K562 (cell line): ENCODE data around the gene PGBD1. TPM values are rescaled to one million over a fixed set of nuclear protein-coding genes. Genes with fewer than 3 reads are reported as not detected.

Experiments
- ATAC-seq: fragments of 200-7000 bp; cut with Tn5 transposase; 3 replicates; pipeline ENCODE4 v1.9.1; 2020; ENCODE audit warnings: moderate library complexity
- BruUV-seq: library from RNA; stranded (reverse); fragments of 400-500 nt; replicated peaks from 2 replicates; lab custom pipeline; 2021; lab: Mats Ljungman, UMichigan
- CTCF ChIA-PET: fragments of 300-600 bp; formaldehyde crosslinking; extraction: SDS; loops from one replicate; lab custom pipeline; 2021; ENCODE audit warnings: low intra/inter-chr PET ratio; lab: Yijun Ruan, JAX
- POLR2A ChIA-PET: fragments of 300-600, 350-650 bp; sonication (Branson Sonifier 250); formaldehyde crosslinking; extraction: SDS; loops from one replicate; lab custom pipeline; 2021; ENCODE audit warnings: antibody characterized with exemption, inconsistent platforms; lab: Yijun Ruan, JAX
- DNase-seq, 4 experiments: peaks; one replicate each; pipeline versions ENCODE4 v3.0.0 to v3.0.0-alpha.2; 2011 to 2018; ENCODE audit warnings: low spot score in 3 of 4, mixed read lengths in 3 of 4; ENCODE audit errors: extremely low read depth in 1 of 4
- FAIRE-seq: peaks from 2 replicates; lab custom pipeline; 2011; peaks lifted over from hg19 to GRCh38; lab: Jason Lieb, UNC
- H2AFZ ChIP-seq: 2 replicates; pipeline ENCODE4 v1.6.0; 2011; ENCODE audit warnings: low read depth, low read length, control low read depth, inconsistent platforms
- H3K27ac ChIP-seq: fragments of 200-600 bp; 3 replicates; pipeline ENCODE4 v1.8.0; 2011; ENCODE audit warnings: low read depth, mild to moderate bottlenecking, control low read depth, inconsistent platforms, low read length, moderate library complexity, mixed read lengths; ENCODE audit errors: extremely low read depth
- H3K27me3 ChIP-seq, 2 experiments: fragments of 300-600 bp in 1 of 2; 2 replicates in 1 of 2; 3 replicates in 1 of 2; pipeline versions ENCODE4 v1.6.0 to v1.8.0; 2011; ENCODE audit warnings: inconsistent platforms in 2 of 2, low read length in 2 of 2, mild to moderate bottlenecking in 1 of 2, mixed read lengths in 1 of 2, moderate library complexity in 1 of 2; ENCODE audit not compliant: control insufficient read depth in 2 of 2, insufficient read depth in 2 of 2
- H3K36me3 ChIP-seq: fragments of 300-600 bp; 3 replicates; pipeline ENCODE4 v1.8.0; 2011; ENCODE audit warnings: mild to moderate bottlenecking, low read length, inconsistent platforms; ENCODE audit not compliant: control insufficient read depth, insufficient read depth
- H3K4me1 ChIP-seq, 2 experiments: fragments of 200-600 bp in 1 of 2; replicated peaks in 1 of 2; 2 replicates in 1 of 2; 3 replicates in 1 of 2; pipeline versions ENCODE4 v1.5.1 to v1.8.0; 2011; ENCODE audit warnings: inconsistent platforms in 2 of 2, low read length in 2 of 2, mild to moderate bottlenecking in 1 of 2, mixed read lengths in 1 of 2, moderate library complexity in 1 of 2; ENCODE audit not compliant: control insufficient read depth in 2 of 2, insufficient read depth in 2 of 2
- H3K4me2 ChIP-seq: 2 replicates; pipeline ENCODE4 v1.6.1; 2011; ENCODE audit warnings: low read length, control low read depth, inconsistent platforms, mixed read lengths; ENCODE audit not compliant: insufficient read depth
- H3K4me3 ChIP-seq: fragments of 200-600 bp; sonication (generic), shearing (Covaris generic); 2 replicates; pipeline ENCODE4 v1.5.1; 2016; ENCODE audit warnings: control low read depth, inconsistent platforms
- H3K79me2 ChIP-seq: fragments of 200-600 bp; 3 replicates; pipeline ENCODE4 v1.8.0; 2011; ENCODE audit warnings: low read length, inconsistent platforms; ENCODE audit not compliant: control insufficient read depth, insufficient read depth
- H3K9ac ChIP-seq, 2 experiments: 2 replicates each; pipeline versions ENCODE4 v1.6.0 to v1.6.1; 2011; ENCODE audit warnings: low read depth in 2 of 2, low read length in 2 of 2, control low read depth in 1 of 2, inconsistent platforms in 1 of 2, mild to moderate bottlenecking in 1 of 2, mixed read lengths in 1 of 2; ENCODE audit not compliant: insufficient read depth in 1 of 2
- H3K9me1 ChIP-seq: one replicate; pipeline ENCODE4 v1.6.0; 2011; ENCODE audit warnings: inconsistent platforms, mild to moderate bottlenecking, low read length, moderate library complexity; ENCODE audit not compliant: control insufficient read depth, insufficient read depth
- H3K9me3 ChIP-seq: replicated peaks from 2 replicates; pipeline ENCODE4 v1.5.1; 2011; ENCODE audit warnings: low read depth, low read length, inconsistent platforms; ENCODE audit not compliant: control insufficient read depth, insufficient read depth
- H4K20me1 ChIP-seq: replicated peaks from 2 replicates; pipeline ENCODE4 v1.6.1; 2011; ENCODE audit warnings: low read length, inconsistent platforms, mixed read lengths; ENCODE audit not compliant: control insufficient read depth, insufficient read depth
- BACH1 ChIP-seq: fragments of 200-800 bp; sonication (Bioruptor generic); IDR thresholded peaks from 2 replicates; pipeline ENCODE4 v1.6.1; 2016; ENCODE audit warnings: missing genetic modification characterization, missing compliant biosample characterization
- CREM ChIP-seq: IDR thresholded peaks from 2 replicates; pipeline ENCODE4 v1.6.1; 2014; ENCODE audit warnings: antibody characterized with exemption, low read depth
- HNRNPK ChIP-seq: fragments of 200-400 bp; formaldehyde crosslinking; IDR thresholded peaks from one replicate; pipeline ENCODE4 v1.6.1; 2018; ENCODE audit warnings: mild to moderate bottlenecking, low read depth, low read length; ENCODE audit not compliant: poor library complexity, severe bottlenecking
- MXI1 ChIP-seq: IDR thresholded peaks from 2 replicates; pipeline ENCODE4 v1.6.1; 2011; ENCODE audit warnings: low read depth, mild to moderate bottlenecking, improper control_type of control experiment, low read length
- RBFOX2 ChIP-seq: fragments of 200-400 bp; formaldehyde crosslinking; IDR thresholded peaks from 2 replicates; pipeline ENCODE4 v1.6.1; 2017; ENCODE audit warnings: low read depth, mild to moderate bottlenecking, low read length, moderate library complexity
- SNRNP70 ChIP-seq: fragments of 200-400 bp; formaldehyde crosslinking; optimal IDR thresholded peaks from 2 replicates; pipeline ENCODE3; 2017; ENCODE audit warnings: low read depth, low read length
- ZBTB17 ChIP-seq: fragments of 450-650 bp; formaldehyde crosslinking; IDR thresholded peaks from 2 replicates; pipeline ENCODE4 v1.4.0; 2020; ENCODE audit warnings: mild to moderate bottlenecking
- ZNF398 ChIP-seq: fragments of 250-450 bp; sonication (Bioruptor Pico); IDR thresholded peaks from 2 replicates; pipeline ENCODE4 v1.8.0; 2021; ENCODE audit warnings: moderate library complexity, mild to moderate bottlenecking, inconsistent platforms
- ZNF445 ChIP-seq: fragments of 250-450 bp; sonication (Bioruptor Pico); IDR thresholded peaks from 2 replicates; pipeline ENCODE4 v1.4.0; 2020; ENCODE audit warnings: low read depth, mild to moderate bottlenecking, moderate library complexity
- ZNF583 ChIP-seq: fragments of 250-450 bp; sonication (Bioruptor Pico); IDR thresholded peaks from 2 replicates; pipeline ENCODE4 v1.4.0; 2020
- WGBS: fragments of 100-300 bp; shearing (Covaris generic); methylation state at CpG from one replicate; pipeline ENCODE4 v1.1.6; 2016; ENCODE audit warnings: low coverage, mixed read lengths; ENCODE audit not compliant: insufficient coverage; ENCODE audit errors: missing lambda C conversion rate; 5-methylcytosine and 5-hydroxymethylcytosine counted together
- in situ Hi-C: fragments of 300-500 bp; cut with MboI; formaldehyde crosslinking; loops from 4 replicates; pipeline ENCODE4 v1.15.0; 2018; ENCODE audit warnings: inconsistent platforms, mixed read lengths
- intact Hi-C: fragments of 100-400 bp; cut with micrococcal nuclease; formaldehyde crosslinking; loops from 2 replicates; pipeline ENCODE4 v1.14.2; 2022
- polyA plus RNA-seq, 8 experiments: library from polyadenylated mRNA; depleted of rRNA in 4 of 8; stranded (reverse) in 5 of 8; unstranded in 3 of 8; fragments of >200 nt; fragmentation: Nextera tagmentation in 2 of 8; fragmentation: Illumina TruSeq in 1 of 8; extraction: Ambion mirVana in 2 of 8; extraction: Trizol in 1 of 8; gene quantifications; 2 replicates each; pipeline versions ENCODE4 v1.2.1 to v1.2.3, GENCODE V29; 2011 to 2014; ENCODE audit warnings: inconsistent platforms in 1 of 8, missing spikeins in 1 of 8
- total RNA-seq, 7 experiments: library from RNA; depleted of rRNA in 6 of 7; stranded (reverse); fragments of >200 nt in 6 of 7; fragmentation: Illumina TruSeq in 2 of 7; extraction: Trizol in 2 of 7; gene quantifications; 2 replicates each; pipeline versions ENCODE4 v1.2.1 to v1.2.3, GENCODE V29; 2011 to 2021; ENCODE audit warnings: low replicate concordance in 1 of 7
- TF ChIP-seq, protein P1 (sequence below): fragments of 250-450 bp; sonication (Bioruptor Pico); IDR thresholded peaks from 2 replicates; pipeline ENCODE4 v1.5.0; 2021; ENCODE audit warnings: mild to moderate bottlenecking, borderline replicate concordance

Gene PGBD1
- total and polyA plus RNA-seq, 9 of the 15 experiments (the other 6 are each of a cell fraction or from before 2014, with no cell fraction given): 3.3 to 9.0 (median 7.3) TPM

DNA sequence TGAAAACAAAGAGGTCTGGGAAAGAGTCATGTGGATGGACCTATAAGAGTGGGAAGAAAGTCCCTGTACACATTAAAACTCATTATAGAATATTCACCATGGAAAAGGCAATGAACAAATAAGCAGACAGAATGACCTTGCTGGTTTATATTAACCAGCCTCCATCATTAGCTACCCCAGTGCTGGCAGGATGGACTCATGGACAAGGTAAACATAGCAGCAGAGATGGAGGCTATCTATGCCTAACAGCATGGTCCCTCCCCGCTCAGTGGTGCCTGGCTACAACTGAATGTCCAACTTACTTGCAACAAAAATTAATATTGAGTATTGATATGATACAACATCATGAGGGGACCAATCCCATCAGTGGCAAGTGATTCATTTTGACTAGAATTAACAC, 63.8 kb downstream of the PGBD1 start:
- Histone ChIP-seq H3K79me2 (peaks cover 4% of the 10 kb centered on the region), H3K4me3 (no peak overlapping the region), H3K9me3 (peaks cover 3% of the 10 kb centered on the region; the same call in 1 of the 2 replicates), H3K36me3 (no peaks in the 10 kb centered on the region), H3K27ac (no peak overlapping the region), H3K27me3 (no peaks in the 10 kb centered on the region), H4K20me1 (no peaks in the 10 kb centered on the region), H3K4me2 (no peak overlapping the region), H3K4me1 (peaks cover 10 to 38% of the 10 kb centered on the region in 2 experiments; a peak in 4 of 5 replicates), H3K9ac (no peak overlapping the region), H2AFZ (no peak overlapping the region), H3K9me1 (no peaks in the 10 kb centered on the region)
- no TSS peak for BruUV-seq
- 86% methylated on average over 1 of the region's 1 CpG for WGBS
- in situ Hi-C loops (no loop called here), intact Hi-C loops (no loop called here)
- FAIRE-seq (no peak), DNase-seq (no peak), ATAC-seq (no peak)
- ChIA-PET POLR2A (interaction anchor here (0.5 to 5.1 kb wide), 5 partner anchors 8 to 118 kb away, joined by 4 to 60 read pairs (median 4); partner anchors contain the start of genes PGBD1 and ZSCAN31), CTCF (interaction anchor here (0.6 kb wide), 1 partner anchor 258 kb away, joined by 4 read pairs; no protein-coding TSS in a partner anchor)
- no peak for TF ChIP-seq HNRNPK
- TF ChIP-seq BACH1 (tag): no peak
- no peak for TF ChIP-seq SNRNP70
- no peak for TF ChIP-seq ZNF583
- no peak for TF ChIP-seq ZBTB17 (CRISPR knock-in tag)
- TF ChIP-seq CREM: no peak
- TF ChIP-seq, protein P1, sequence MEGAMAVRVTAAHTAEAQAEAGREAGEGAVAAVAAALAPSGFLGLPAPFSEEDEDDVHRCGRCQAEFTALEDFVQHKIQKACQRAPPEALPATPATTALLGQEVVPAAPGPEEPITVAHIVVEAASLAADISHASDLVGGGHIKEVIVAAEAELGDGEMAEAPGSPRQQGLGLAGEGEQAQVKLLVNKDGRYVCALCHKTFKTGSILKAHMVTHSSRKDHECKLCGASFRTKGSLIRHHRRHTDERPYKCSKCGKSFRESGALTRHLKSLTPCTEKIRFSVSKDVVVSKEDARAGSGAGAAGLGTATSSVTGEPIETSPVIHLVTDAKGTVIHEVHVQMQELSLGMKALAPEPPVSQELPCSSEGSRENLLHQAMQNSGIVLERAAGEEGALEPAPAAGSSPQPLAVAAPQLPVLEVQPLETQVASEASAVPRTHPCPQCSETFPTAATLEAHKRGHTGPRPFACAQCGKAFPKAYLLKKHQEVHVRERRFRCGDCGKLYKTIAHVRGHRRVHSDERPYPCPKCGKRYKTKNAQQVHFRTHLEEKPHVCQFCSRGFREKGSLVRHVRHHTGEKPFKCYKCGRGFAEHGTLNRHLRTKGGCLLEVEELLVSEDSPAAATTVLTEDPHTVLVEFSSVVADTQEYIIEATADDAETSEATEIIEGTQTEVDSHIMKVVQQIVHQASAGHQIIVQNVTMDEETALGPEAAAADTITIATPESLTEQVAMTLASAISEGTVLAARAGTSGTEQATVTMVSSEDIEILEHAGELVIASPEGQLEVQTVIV (CRISPR knock-in tag): no peak
- no peak for TF ChIP-seq ZNF398
- no peak for TF ChIP-seq RBFOX2
- no peak for TF ChIP-seq MXI1
- TF ChIP-seq ZNF445 (CRISPR knock-in tag): no peak
